Loucy (cell line): ENCODE measurements around the gene C22orf23.

Experiments used
- H2AFZ ChIP-seq: fragments of 200-600 bp; sonication (generic); 2 replicates; pipeline ENCODE4 v1.6.0; 2016; ENCODE audit warnings: antibody characterized with exemption, mild to moderate bottlenecking, low read length, moderate library complexity
- H3F3A ChIP-seq: fragments of 200-600 bp; 2 replicates; pipeline ENCODE4 v1.6.0; 2016; ENCODE audit warnings: antibody characterized with exemption, low read depth, mild to moderate bottlenecking
- H3K27me3 ChIP-seq: fragments of 200-600 bp; sonication (generic); 2 replicates; pipeline ENCODE4 v1.6.1; 2014; ENCODE audit warnings: low read length, mild to moderate bottlenecking; ENCODE audit not compliant: insufficient read depth, poor library complexity, severe bottlenecking
- H3K36me3 ChIP-seq: fragments of 200-600 bp; sonication (generic); 2 replicates; pipeline ENCODE4 v1.6.1; 2016; ENCODE audit warnings: low read length; ENCODE audit not compliant: insufficient read depth
- H3K4me1 ChIP-seq: fragments of 200-600 bp; sonication (generic); 2 replicates; pipeline ENCODE4 v1.5.1; 2014; ENCODE audit warnings: low read length, mild to moderate bottlenecking; ENCODE audit not compliant: insufficient read depth, poor library complexity, severe bottlenecking
- H3K4me2 ChIP-seq: fragments of 200-600 bp; sonication (generic); 2 replicates; pipeline ENCODE4 v1.6.0; 2014; ENCODE audit warnings: antibody characterized with exemption, low read length, low read depth, mild to moderate bottlenecking; ENCODE audit not compliant: poor library complexity, severe bottlenecking
- H3K4me3 ChIP-seq: fragments of 200-600 bp; sonication (generic); 2 replicates; pipeline ENCODE4 v1.5.1; 2014; ENCODE audit warnings: low read length, mild to moderate bottlenecking, mixed read lengths; ENCODE audit not compliant: poor library complexity, severe bottlenecking
- H3K79me2 ChIP-seq: fragments of 200-600 bp; sonication (generic); 2 replicates; pipeline ENCODE4 v1.6.1; 2014; ENCODE audit warnings: low read length; ENCODE audit not compliant: insufficient read depth
- H3K9ac ChIP-seq: fragments of 200-600 bp; sonication (generic); 2 replicates; pipeline ENCODE4 v1.6.0; 2014; ENCODE audit warnings: mild to moderate bottlenecking, low read depth, low read length, moderate library complexity; ENCODE audit not compliant: poor library complexity, severe bottlenecking
- H3K9me2 ChIP-seq: fragments of 200-600 bp; sonication (generic); replicated peaks from 2 replicates; pipeline ENCODE4 v1.6.1; 2016; ENCODE audit warnings: low read depth, low read length, mixed read lengths
- H3K9me3 ChIP-seq: fragments of 200-600 bp; sonication (generic); 2 replicates; pipeline ENCODE4 v1.6.1; 2014; ENCODE audit warnings: mild to moderate bottlenecking, antibody characterized with exemption, low read length, low read depth; ENCODE audit not compliant: insufficient read depth
- H4K20me1 ChIP-seq: fragments of 200-600 bp; sonication (generic); 2 replicates; pipeline ENCODE4 v1.6.0; 2014; ENCODE audit warnings: antibody characterized with exemption, low read length, mild to moderate bottlenecking; ENCODE audit not compliant: insufficient read depth, poor library complexity, severe bottlenecking
- EZH2phosphoT487 ChIP-seq: fragments of 200-600 bp; IDR thresholded peaks from 2 replicates; pipeline ENCODE4 v1.6.1; 2018; ENCODE audit warnings: antibody characterized with exemption, mild to moderate bottlenecking, moderate library complexity, borderline replicate concordance
- TF ChIP-seq, protein P1 (sequence below): fragments of 200-600 bp; sonication (generic); conservative IDR thresholded peaks from 2 replicates; pipeline ENCODE4 v1.5.1; 2014; ENCODE audit warnings: mild to moderate bottlenecking, antibody characterized with exemption, low read length

The C22orf23 gene

DNA sequence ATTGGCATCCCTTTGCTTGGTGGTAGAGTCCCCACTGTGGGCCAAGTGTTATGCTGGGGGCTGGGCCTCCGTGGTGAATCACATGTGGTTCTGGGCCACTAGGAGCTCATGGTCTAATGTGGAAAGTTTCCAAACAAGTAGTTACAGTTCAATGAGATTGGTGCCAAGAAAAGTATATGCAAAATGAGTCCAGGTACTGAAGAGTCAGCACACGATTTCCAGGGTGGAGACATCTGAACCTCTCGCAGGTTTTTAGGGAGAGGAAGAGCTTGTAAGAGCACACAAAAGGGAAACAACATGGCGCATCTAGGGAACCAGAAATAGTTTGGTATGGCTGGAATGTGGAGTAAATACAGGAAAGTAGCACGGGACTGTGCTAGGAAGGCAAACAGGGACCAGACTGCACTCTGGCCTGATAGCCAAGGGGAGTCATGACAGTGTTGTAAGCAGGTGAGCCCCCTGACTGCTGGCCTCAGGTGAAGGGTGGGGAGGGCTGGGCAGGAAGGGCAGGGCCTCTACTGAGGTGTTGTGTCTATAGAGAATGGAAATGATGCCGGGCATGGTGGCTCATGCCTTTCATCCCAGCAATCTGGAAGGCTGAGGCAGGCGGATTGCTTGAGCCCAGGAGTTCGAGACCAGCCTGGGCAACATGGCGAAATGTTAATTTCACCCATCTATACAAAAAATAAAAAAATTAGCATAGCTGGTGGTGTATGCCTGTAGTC lies 12.7 kb upstream of the C22orf23 start:
- no peaks in the 10 kb centered on the region for H3K9me3 ChIP-seq
- H3K36me3 ChIP-seq: peaks cover 39% of the 10 kb centered on the region; the same call in 1 of the 2 replicates

DNA sequence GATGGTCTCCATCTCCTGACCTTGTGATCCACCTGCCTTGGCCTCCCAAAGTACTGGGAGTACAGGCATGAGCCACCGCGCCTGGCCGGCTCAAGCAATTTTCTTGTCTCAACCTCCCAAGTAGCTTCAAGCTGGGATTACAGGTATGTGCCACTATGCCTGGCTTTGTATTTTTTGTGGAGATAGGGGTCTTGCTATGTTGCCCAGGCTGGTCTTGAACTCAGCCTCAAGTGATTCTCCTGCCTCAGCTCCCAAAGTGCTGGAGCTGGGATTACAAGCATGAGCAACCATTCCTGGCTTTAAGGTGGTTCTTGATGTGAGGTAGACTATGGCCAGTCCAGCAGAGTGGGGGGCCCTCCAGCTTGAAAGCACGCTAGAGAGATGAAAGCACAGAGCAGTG lies 7.7 kb upstream of the C22orf23 start:
- TF ChIP-seq, protein P1, sequence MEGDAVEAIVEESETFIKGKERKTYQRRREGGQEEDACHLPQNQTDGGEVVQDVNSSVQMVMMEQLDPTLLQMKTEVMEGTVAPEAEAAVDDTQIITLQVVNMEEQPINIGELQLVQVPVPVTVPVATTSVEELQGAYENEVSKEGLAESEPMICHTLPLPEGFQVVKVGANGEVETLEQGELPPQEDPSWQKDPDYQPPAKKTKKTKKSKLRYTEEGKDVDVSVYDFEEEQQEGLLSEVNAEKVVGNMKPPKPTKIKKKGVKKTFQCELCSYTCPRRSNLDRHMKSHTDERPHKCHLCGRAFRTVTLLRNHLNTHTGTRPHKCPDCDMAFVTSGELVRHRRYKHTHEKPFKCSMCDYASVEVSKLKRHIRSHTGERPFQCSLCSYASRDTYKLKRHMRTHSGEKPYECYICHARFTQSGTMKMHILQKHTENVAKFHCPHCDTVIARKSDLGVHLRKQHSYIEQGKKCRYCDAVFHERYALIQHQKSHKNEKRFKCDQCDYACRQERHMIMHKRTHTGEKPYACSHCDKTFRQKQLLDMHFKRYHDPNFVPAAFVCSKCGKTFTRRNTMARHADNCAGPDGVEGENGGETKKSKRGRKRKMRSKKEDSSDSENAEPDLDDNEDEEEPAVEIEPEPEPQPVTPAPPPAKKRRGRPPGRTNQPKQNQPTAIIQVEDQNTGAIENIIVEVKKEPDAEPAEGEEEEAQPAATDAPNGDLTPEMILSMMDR: no peak
- no peak for TF ChIP-seq EZH2phosphoT487
- 0 out of 2 replicates have a peak, but pooled peaks cover 7% of the 10 kb centered on the region for H3K79me2 ChIP-seq
- peaks cover 36% of the 10 kb centered on the region; the same call in 1 of the 2 replicates for H3K36me3 ChIP-seq

More for the DNA sequence above, 12.7 kb upstream of the C22orf23 start:
- Histone ChIP-seq H3K4me1 (no peaks in the 10 kb centered on the region), H3K79me2 (no peaks in the 10 kb centered on the region), H2AFZ (no peak overlapping the region), H3K4me3 (no peak overlapping the region), H3K27me3 (no peaks in the 10 kb centered on the region), H4K20me1 (no peaks in the 10 kb centered on the region), H3K4me2 (no peak overlapping the region), H3F3A (no peaks in the 10 kb centered on the region), H3K9ac (no peak overlapping the region), H3K9me2 (no peaks in the 10 kb centered on the region)
- TF ChIP-seq, protein P1: no peak
- TF ChIP-seq EZH2phosphoT487: no peak

DNA sequence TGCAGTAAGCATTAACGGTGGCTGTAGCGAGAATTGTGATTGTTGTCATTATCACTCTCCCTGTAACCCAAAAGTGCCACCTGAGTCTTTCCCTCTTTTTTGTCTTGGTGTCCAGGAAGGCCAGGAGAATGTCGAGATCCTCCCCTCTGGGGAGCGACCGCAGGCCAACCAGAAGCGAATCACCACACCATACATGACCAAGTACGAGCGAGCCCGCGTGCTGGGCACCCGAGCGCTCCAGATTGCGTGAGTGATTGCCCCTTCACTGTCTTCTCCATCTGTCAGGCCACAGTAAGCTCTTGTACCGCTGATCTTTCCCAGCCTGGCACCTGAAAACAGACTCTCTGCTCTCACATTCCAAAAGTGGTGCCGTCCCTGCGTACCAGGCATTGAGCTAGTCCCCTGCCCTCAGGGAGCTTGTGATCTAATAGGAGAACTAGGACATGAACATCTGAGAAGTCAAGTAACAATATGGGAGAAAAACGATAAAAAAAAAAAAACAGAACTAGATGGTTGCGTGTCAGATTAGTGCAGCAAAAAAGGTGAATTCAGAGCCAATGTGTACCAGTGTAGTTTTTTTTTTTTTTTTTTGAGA lies 5.9 kb upstream of the C22orf23 start:
- TF ChIP-seq, protein P1: no peak
- no peak for TF ChIP-seq EZH2phosphoT487
- Histone ChIP-seq H3K79me2 (peaks cover 17% of the 10 kb centered on the region), H3K4me1 (peaks cover 13% of the 10 kb centered on the region), H3F3A (no peaks in the 10 kb centered on the region), H3K4me2 (no peak overlapping the region), H4K20me1 (peaks cover 6% of the 10 kb centered on the region), H3K36me3 (peaks cover 33% of the 10 kb centered on the region; the same call in 1 of the 2 replicates), H3K9me2 (no peaks in the 10 kb centered on the region), H3K4me3 (no peak overlapping the region), H3K9me3 (no peaks in the 10 kb centered on the region), H2AFZ (no peak overlapping the region), H3K9ac (no peak overlapping the region), H3K27me3 (no peaks in the 10 kb centered on the region)

More for the DNA sequence above, 7.7 kb upstream of the C22orf23 start:
- Histone ChIP-seq H3K9ac (no peak overlapping the region), H4K20me1 (no peaks in the 10 kb centered on the region), H3K9me3 (no peaks in the 10 kb centered on the region), H3F3A (no peaks in the 10 kb centered on the region), H3K9me2 (no peaks in the 10 kb centered on the region), H3K4me1 (peaks cover 5% of the 10 kb centered on the region), H3K4me3 (no peak overlapping the region), H3K4me2 (no peak overlapping the region), H3K27me3 (no peaks in the 10 kb centered on the region), H2AFZ (no peak overlapping the region)
